Measurements from ENCODE around the gene TNFSF10. TPM values are rescaled to one million over a fixed set of nuclear protein-coding genes. Genes with fewer than 3 reads are reported as not detected.
"Not testable (repeated sequence)": the region's sequence is repeated elsewhere in the genome, so short reads cannot be mapped to it uniquely, and the experiment has no call there.

Gene TNFSF10
- total RNA-seq, 1 experiment from 2014 or later: 0.12 TPM

DNA sequence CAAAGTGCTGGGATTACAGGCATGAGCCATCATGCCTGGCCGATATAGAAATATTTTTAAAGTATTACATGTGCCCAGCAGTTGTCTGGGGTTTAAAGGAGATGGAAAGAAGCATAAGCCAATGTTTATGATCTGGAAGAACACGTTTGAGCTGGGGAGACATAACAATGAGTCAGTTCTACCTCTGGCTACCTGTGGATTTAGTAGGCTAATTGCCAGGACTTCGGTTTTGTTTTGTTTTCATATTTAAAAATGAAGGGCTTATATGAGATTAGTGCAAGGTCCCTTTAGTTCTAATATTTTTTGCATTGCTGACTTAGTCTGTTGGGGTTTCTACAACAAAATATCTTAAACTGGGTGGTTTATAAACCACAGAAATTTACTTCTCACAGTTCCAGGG is 22.9 kb upstream of the TNFSF10 start:
- no peak for DNase-seq (ENCODE audit: extremely low read depth, low read depth)

DNA sequence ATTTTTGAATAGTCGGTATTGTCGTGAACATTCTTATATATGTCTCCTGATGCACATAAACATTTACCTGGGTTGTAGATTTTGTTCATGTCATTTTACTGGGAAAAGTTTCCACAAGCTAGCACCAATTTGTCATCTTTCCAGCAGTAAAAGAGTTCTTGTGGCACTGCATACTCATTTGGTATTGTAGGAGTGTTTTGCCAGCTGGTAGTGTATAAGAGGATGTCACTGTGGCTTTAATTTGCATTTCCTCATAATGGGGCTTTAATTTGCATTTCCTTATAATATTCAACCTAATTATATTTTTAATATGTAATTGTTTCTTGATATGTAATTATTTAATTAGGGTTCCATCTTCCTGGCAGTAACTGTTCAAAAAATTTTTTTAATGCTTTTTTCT is 21.2 kb upstream of the TNFSF10 start:
- no peak for DNase-seq (ENCODE audit: extremely low read depth, low read depth)

DNA sequence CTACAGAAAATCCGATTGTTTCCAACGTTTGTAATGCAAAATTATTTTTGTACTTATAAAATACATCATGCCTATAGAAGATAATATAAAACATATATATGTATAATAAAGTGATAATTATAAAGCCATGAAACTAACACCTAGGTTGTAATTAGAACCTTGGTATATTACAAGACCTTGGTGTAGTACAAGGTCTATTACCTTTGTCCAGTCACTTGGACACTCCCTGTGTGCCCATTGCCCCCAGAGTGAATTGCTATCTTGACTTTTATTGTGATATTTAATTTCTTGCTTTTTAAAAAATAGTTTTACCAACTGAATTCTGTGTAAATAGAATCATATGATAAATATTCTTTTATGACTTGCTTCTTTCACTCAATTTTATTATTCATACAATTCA is 20.7 kb upstream of the TNFSF10 start:
- no peak for DNase-seq (ENCODE audit: extremely low read depth, low read depth)

DNA sequence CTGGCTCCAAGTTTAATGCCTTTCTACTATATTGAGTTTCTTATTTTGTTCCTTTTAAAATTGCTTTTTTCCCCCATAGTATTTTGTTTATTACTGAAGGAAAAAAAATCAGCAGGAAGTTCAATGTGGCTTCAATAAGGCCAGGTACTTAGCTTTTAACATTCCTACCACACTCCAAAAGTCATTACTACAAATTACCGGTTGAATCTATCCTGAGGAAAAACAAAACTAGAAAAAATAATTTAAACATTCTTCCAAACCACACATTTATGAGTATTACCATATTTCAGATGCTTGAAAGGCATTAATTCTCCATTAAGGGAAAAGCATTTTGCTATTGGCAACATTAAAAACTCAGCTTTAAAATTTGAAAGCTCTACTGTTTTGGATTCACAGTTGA is 20.2 kb upstream of the TNFSF10 start:
- no peak for DNase-seq (ENCODE audit: extremely low read depth, low read depth)

DNA sequence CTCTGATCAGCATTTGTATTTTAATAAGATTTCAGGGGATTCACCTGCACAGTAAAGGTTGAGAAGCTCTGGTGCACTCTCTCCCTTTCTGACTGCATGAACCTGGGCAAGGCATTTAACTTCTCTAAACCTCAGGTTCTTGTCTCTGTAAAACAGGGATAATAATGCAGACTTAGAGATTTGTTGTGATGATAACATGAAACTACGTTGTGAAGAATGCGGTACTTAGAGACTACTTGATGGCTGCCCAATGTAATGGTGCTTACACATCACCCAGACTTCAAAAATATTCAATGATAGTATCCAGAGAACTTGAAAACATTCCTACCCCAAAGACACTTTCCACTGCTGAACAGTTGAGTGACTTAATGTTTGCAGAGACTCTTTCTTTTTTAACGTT is 19.8 kb upstream of the TNFSF10 start:
- no peak for DNase-seq (ENCODE audit: extremely low read depth, low read depth)

DNA sequence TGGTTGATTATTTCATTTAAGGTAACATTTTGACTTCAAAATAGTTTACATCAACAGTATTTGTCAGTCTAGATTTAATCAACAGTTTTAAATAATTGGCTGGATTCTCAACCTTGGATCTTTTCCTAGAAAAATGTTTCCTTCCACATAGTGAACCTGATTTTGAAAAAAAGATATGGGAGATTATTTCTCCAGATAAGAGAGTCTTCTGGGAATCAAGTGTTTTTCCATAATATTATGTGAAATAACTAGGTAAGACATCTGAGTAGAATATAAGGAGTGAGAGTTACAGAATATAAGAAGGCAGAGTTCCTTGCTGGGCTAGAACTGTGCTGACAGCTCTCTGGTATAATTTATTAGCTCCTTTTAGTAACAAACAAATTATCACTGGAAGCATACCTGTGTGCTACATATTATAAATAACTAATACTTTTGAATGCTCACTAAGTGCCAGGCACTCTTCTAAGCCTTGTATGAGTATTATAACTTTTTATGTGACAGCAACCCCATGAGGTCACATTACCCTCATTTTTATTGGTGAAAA is 18.8 kb upstream of the TNFSF10 start:
- no peak for DNase-seq (ENCODE audit: extremely low read depth, low read depth)

DNA sequence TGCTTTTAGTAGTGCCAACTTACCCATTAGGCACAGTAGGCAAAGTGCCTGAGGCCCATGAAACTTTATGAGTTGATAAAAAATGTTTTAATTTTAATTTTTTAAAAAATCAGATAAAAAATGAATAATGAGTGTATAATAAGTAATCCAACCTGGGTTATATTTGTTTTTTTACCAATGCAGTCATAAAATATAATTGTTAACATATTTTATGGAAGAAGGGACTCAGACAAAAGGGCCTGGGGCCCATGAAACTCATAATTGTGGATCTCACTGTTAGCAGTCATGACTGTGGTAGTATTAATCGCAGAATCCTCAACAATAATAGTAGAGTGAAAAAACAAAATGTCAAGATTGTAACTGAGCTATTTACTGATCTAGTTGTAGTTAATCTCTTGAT is 16.8 kb upstream of the TNFSF10 start:
- DNase-seq (ENCODE audit: extremely low read depth, low read depth): no peak

DNA sequence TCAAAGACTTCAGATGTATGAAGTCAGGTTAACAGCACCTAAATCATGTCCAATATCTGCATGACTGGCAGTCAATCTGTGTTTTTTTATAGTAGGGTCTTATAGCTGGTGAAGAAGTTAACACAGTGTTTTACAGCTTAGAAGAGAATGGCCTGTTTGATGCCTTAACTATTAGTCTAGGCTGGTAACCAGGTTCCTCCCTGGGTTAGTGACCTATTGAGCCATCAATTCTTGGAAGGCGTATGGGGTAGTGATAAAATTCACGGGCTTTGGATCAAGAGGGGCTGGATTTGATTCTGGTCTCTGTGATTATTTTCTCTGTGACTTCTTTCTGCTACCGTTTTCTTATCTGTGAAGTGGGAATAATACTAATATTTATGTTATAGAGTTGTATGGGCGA is 16.0 kb upstream of the TNFSF10 start:
- no peak for DNase-seq (ENCODE audit: extremely low read depth, low read depth)

DNA sequence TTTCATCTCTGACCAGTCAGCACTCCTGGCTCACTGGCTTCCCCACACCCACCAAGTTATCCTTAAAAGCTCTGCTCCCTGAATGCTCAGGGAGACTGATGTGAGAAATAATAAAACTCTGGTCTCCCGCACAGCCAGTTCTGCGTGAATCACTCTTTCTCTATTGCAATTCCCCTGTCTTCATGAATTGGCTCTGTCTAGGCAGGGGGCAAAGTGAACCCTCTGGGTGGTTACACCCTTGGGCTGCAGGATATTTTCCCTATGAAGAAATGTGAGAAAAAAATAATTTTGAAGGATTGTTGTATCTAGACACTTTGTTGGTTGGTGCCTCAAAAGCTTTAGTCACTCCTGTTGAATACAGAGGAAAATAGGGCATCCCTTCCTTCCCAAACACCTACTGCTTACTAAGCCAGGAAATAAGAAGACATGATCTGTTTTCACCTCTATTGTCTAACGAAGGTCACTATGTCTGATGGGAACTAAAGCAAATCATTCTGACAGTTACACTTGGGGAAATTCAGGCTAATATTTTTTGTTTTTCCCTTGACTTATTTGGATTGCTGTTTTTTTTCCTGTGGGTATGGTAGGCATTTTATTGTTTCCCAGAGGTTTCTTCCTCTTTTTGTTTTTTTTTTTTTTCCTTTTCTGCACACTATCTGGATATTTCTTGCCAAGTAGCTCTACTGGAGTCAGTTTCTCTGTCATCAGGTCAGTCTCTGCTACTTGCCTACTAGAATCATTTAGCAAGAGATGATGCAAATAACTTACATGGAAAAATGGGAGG is 15.3 kb upstream of the TNFSF10 start:
- DNase-seq (ENCODE audit: extremely low read depth, low read depth): no peak

DNA sequence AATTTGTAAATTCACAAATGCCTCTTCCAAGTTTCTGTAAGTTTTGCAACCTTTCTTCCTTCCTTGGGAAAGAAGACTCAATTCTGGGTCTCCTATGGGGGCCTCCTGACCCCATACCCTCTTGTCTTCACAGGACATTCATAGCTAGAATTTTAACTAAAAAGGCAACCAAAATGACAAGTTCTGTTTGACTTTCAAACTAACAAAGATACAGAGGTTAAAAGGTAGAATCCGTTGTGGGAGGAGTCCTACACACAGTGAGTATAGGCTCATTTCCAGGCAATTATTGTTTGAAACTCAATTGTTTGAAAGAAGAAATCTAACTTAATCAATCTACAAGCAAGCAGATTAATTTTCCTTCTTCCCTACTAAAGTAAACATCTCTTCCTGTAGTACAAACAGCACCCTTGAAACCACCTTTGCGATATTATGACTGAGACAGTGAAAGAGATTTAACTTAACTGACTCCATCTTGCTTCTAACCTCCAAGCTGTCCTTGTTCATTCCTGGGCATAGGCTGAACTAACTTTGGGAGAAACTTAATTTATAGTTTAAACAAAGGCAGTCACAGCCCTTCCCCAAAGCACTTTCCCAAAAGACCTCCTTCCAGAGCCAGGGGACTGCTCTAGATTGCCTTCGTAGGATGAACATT is 14.4 kb upstream of the TNFSF10 start:
- DNase-seq (ENCODE audit: extremely low read depth, low read depth): no peak

DNA sequence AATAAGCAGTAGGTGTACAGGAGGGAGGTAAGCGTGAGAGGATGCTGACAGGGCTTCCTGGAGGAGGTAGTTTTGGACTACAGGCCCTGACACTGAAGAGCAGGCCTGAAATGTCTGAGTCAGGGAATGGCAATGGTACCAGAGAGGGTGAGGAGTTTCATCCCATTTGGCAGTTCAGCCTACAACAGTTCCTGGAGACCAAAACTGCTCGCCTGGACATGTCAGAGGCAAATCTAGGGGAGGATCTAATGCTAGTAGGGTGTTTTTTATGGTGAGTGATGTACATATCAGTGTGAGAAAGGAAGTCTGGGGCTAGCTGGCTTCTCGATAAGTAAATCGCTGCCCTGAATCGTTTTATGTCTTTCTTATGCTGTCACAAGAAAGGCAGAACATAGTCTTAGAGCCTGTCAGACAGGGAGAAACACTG is 13.8 kb upstream of the TNFSF10 start:
- DNase-seq (ENCODE audit: extremely low read depth, low read depth): no peak

DNA sequence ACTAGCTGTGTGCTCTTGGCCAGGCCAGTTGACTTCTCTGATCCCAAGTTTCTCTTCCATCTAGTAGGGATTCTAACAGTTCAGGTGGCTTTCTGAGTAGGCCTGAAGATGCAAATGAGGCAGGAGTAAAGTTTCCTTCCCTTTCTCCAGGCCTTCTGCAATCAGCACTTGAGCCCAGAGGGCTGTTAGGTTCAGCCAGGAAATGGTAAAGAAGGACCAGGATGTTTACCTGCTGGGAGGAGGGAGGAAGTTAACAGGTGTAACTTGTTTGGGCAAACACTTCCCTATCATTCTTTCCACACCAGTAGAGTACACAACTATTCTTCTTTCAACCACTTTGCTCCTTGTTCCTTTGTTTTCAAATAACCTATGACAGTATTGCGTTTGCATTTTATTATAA is 13.3 kb upstream of the TNFSF10 start:
- no peak for DNase-seq (ENCODE audit: extremely low read depth, low read depth)

DNA sequence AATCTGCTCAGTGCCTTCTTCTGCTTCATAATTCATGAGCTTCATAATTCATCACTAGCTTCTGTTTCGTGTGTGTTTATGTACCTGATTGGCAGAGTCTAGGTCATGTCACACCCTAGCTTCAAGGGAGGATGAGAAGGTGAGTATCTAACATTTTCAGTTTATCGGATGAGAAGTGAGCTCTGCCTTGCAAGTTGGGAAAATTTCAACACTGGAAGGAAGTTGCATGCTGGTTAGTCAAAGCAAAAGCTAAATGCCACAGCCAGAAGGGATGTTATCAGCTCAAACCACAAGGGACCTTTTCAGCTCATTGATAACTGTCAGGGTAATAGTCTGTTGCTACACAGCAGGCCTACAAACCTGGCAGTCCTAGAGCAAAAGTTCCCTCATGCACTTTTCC is 7.3 kb upstream of the TNFSF10 start:
- no peak for DNase-seq (ENCODE audit: extremely low read depth, low read depth)

DNA sequence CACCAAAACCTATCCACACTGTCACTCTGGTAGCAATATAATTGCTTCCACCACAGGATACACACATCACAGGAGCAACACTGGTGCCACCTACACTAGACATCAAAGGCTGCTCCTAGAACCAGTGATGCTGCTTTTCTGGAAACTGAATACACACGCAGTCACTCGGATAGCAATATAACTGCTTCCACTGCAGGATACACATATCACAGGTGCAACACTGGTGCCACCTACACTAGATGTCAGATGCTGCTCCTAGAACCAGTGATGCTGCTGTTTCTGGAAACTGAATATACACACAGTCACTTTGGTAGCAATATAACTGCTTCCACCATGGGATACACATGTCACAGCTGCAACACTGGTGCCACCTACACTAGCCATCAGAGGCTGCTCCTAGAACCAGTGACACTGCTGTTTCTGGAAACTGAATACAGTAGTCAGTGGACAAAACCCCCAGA is 6.9 kb upstream of the TNFSF10 start:
- no peak for DNase-seq (ENCODE audit: extremely low read depth, low read depth)

DNA sequence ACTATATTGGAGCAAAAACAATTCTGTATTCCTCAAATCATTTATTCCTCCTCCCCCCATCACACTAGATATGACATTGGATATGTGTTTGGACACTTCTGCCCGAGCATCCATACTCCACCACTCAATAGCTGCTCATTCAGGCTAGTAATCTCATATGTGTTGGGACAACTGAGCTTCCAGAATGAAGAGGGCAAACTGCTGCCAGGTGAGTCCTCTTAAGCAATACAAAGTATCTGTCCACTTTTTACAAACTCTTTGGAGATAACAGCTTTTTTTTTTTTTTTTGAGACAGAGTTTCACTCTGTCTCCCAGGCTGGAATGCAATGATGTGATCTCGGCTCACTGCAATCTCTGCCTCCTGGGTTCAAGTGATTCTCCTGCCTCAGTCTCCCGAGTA is 5.4 kb upstream of the TNFSF10 start:
- DNase-seq (ENCODE audit: extremely low read depth, low read depth): no peak

DNA sequence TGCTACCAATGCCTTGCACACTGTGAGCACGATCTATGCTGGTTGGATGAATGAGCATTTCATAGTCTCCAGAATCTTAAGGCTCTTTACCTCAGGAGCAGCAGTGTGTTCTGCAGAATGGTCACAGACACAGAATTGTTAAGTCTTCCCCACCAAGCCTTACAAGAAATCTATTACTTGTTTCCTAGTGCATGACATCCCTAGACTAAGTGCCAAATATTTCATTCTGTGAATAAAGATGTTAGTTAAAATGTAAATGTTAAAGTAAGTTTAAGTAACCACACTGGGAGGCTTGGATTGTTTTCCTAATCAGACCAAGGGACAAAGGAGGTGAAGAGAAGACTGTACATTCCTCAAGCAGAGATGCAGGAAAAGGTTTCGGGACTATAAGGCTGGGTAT is 4.1 kb upstream of the TNFSF10 start:
- no peak for DNase-seq (ENCODE audit: extremely low read depth, low read depth)

DNA sequence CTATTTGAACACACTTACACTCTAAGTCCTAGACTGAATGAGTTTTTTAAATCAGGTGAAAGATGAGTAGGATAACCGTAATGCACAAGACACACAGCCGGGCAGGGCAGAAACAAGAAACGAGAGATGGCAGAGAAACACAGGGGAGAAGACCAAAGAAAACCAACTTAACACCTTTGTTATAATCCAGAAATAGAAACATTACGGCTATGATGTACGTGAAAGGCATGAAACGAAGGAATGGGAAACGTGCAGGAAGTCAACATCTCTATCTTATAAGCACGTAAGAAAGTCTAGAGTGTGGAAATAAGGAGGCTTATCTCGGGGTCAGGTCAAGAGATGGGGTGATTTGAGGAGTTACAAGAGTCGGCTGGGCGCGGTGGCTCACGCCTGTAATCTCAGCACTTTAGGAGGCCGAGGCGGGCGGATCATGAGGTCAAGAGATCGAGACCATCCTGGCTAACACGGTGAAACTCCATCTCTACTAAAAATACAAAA is 1.9 kb upstream of the TNFSF10 start:
- no peak for DNase-seq (ENCODE audit: extremely low read depth, low read depth)

DNA sequence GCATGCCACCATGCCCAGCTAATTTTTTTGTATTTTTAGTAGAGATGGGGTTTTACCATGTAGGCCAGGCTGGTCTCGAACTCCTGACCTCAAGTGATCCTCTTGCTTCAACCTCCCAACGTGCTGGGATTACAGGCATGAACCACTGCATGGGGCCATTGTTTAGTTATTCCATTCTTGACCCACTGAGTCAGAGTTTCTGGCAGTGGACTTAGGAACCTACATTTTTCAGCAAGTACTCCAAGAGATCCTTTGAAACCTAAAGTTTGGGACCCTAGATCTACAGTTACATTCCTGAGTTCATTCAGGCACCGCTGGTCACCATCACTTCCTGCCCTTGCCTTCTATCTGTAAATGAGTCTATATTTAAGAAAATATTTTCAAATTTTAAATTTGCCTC is 1.4 kb upstream of the TNFSF10 start:
- no peak for DNase-seq (ENCODE audit: extremely low read depth, low read depth)

DNA sequence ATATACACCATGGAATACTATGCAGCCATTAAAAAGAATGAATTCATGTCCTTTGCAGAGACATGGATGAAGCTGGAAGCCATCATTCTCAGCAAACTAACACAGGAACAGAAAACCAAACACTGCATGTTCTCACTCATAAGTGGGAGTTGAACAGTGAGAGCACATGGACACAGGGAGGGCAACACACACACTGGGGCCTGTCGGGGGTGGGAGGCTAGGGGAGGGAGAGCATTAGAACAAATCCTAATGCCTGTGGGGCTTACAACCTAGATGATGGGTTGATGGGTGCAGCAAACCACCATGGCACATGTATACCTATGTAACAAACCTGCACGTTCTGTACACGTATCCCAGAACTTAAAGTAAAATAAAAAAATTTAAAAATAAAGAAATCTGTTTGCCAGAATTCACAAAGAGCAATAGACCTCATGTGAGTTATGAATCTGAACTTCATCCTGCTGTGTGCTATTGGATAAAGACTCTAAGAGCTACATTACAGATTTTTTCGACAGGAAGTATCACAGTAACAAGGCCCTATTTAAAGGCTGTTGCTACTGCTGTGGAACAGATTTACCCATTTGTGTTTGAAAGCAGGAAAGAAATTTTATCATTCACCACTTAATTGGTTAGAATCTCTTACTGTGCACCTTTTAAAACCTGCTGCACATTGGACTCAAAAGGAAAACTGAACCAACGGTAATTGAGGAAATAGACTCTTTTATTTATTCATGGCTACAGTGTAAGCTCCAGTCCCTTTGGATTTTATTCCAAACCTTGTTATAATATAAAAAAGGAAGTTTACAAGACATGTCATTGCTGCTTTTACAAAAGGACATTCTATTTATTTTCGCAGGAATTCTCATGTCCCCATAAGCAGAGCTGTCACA is 1.1 kb downstream of the TNFSF10 start:
- DNase-seq (ENCODE audit: extremely low read depth, low read depth): not testable (repeated sequence)

DNA sequence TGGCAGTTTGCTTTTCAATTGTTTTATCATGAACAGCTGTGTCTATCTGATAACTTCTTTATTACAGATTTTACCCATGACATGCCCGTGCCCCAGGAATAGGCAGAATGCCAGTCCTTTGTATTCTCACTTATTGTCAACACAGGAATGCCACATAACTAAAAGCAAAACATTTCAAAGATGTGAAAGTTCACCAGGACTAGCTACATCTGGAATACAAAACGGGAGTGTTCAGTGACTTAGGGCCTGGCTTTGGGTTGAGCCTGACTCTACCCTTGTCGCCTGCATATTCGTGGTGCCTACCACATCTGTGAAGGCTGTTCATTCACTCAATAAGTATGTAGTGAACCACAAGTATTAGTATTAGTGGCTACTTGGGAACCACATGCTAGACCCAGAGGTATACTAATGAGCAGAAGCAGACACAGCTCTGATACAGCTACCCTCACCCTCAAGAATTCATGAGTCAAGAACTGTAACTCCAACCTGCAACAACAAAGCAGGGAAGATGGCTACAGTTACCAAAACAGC is 2.9 kb downstream of the TNFSF10 start:
- no peak for DNase-seq (ENCODE audit: extremely low read depth, low read depth)

DNA sequence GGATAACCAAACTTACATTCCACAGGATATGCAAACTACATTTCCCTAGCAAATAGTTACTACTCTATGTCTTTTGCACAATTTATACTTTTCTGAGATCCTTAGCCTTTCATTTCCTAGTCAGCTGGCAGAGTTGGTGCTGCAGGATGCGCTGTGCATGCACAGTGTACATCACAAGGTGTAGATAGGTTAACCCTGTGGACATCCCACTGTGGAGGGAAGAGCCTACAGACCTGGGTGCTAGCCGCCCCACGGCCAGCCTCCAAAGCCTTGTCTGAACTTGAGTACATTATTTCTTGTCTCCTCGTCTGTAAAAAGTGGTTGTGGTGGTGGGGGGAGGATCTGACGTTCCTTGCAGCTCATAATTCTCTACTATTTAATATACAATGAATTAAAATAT is 3.5 kb downstream of the TNFSF10 start:
- DNase-seq (ENCODE audit: extremely low read depth, low read depth): no peak

All from NCI-H460 (cell line).